DND-41 (cell line): ENCODE results near the gene SV2B.
"Not testable (repeated sequence)": the region's sequence is repeated elsewhere in the genome, so short reads cannot be mapped to it uniquely, and the experiment has no call there.

Source experiments
- ATAC-seq: fragments of 200-7000 bp; cut with Tn5 transposase; 3 replicates; pipeline ENCODE4 v1.9.1; 2021; ENCODE audit warnings: low read depth; ENCODE audit not compliant: insufficient read depth
- DNase-seq: peaks from one replicate; pipeline ENCODE4 v3.0.0-alpha.2; 2020
- H2AFZ ChIP-seq: 2 replicates; pipeline ENCODE4 v1.6.0; 2012; ENCODE audit warnings: low read depth, low read length
- H3K27ac ChIP-seq: 2 replicates; pipeline ENCODE4 v1.5.1; 2012; ENCODE audit warnings: low read length, inconsistent platforms
- H3K27me3 ChIP-seq: fragments of 200-600 bp; sonication (generic); 2 replicates; pipeline ENCODE4 v1.6.0; 2012; ENCODE audit warnings: low read length, mild to moderate bottlenecking, inconsistent platforms; ENCODE audit not compliant: insufficient read depth, poor library complexity
- H3K36me3 ChIP-seq: 2 replicates; pipeline ENCODE4 v1.5.1; 2012; ENCODE audit warnings: low read length, inconsistent platforms; ENCODE audit not compliant: insufficient read depth
- H3K4me1 ChIP-seq: 2 replicates; pipeline ENCODE4 v1.5.1; 2012; ENCODE audit warnings: mild to moderate bottlenecking, low read length; ENCODE audit not compliant: insufficient read depth
- H3K4me2 ChIP-seq: 2 replicates; pipeline ENCODE4 v1.6.0; 2012; ENCODE audit warnings: mild to moderate bottlenecking, moderate library complexity, low read length, inconsistent platforms; ENCODE audit not compliant: insufficient read depth
- H3K4me3 ChIP-seq, 2 experiments: fragments of 200-600 bp in 1 of 2; shearing (Covaris generic) in 1 of 2; 2 replicates each; pipeline ENCODE4 v1.5.1; 2012 to 2016; ENCODE audit warnings: inconsistent platforms in 2 of 2, low read length in 2 of 2, mild to moderate bottlenecking in 2 of 2, low read depth in 1 of 2, moderate library complexity in 1 of 2
- H3K79me2 ChIP-seq: 2 replicates; pipeline ENCODE4 v1.6.0; 2012; ENCODE audit warnings: low read length, inconsistent platforms; ENCODE audit not compliant: insufficient read depth
- H3K9ac ChIP-seq: 2 replicates; pipeline ENCODE4 v1.6.0; 2012; ENCODE audit warnings: low read depth, mild to moderate bottlenecking, inconsistent platforms, low read length, moderate library complexity
- H3K9me3 ChIP-seq: 2 replicates; pipeline ENCODE4 v1.5.1; 2012; ENCODE audit warnings: low read length, moderate library complexity, mild to moderate bottlenecking, inconsistent platforms; ENCODE audit not compliant: insufficient read depth, severe bottlenecking
- H4K20me1 ChIP-seq: 2 replicates; pipeline ENCODE4 v1.6.0; 2012; ENCODE audit warnings: low read length; ENCODE audit not compliant: insufficient read depth
- CTCF ChIP-seq: IDR thresholded peaks from 2 replicates; pipeline ENCODE4 v1.5.1; 2012; ENCODE audit warnings: borderline replicate concordance, low read length, moderate library complexity, mild to moderate bottlenecking; ENCODE audit not compliant: poor library complexity, severe bottlenecking; ENCODE audit errors: extremely low read depth
- EZH2 ChIP-seq: IDR thresholded peaks from 3 replicates; pipeline ENCODE4 v1.6.1; 2012; ENCODE audit warnings: borderline replicate concordance, low read depth, mild to moderate bottlenecking, moderate library complexity, low read length, inconsistent platforms; ENCODE audit not compliant: severe bottlenecking

Gene SV2B

GRCh38 chr15:91338766-91339165 is 238.7 kb downstream of the SV2B start:
- H3K27ac ChIP-seq, result no peak overlapping the region

GRCh38 chr15:91342097-91342496 is 242.0 kb downstream of the SV2B start:
- Histone ChIP-seq H3K36me3 (no peaks in the 10 kb centered on the region), H3K4me2 (no peak overlapping the region), H4K20me1 (no peaks in the 10 kb centered on the region), H3K4me1 (no peaks in the 10 kb centered on the region), H3K4me3 (no peak overlapping the region), H2AFZ (no peak overlapping the region), H3K27ac (no peak overlapping the region), H3K9ac (no peak overlapping the region), H3K79me2 (no peaks in the 10 kb centered on the region), H3K27me3 (no peaks in the 10 kb centered on the region), H3K9me3 (no peaks in the 10 kb centered on the region)
- ATAC-seq (no peak), DNase-seq (no peak)
- TF ChIP-seq EZH2, result no peak
- TF ChIP-seq CTCF, result no peak

More at GRCh38 chr15:91338766-91339165, 238.7 kb downstream of the SV2B start:
- no peaks in the 10 kb centered on the region for H3K4me1 ChIP-seq
- H4K20me1 ChIP-seq, result no peaks in the 10 kb centered on the region
- H3K9ac ChIP-seq, result no peak overlapping the region
- no peaks in the 10 kb centered on the region for H3K36me3 ChIP-seq
- ATAC-seq (peak; percentile 48; the same call in 1 of the 3 replicates), DNase-seq (no peak)
- H2AFZ ChIP-seq, result no peak overlapping the region
- no peaks in the 10 kb centered on the region for H3K27me3 ChIP-seq
- H3K4me3 ChIP-seq, result no peak overlapping the region
- no peak overlapping the region for H3K4me2 ChIP-seq
- TF ChIP-seq CTCF, result no peak
- no peak for TF ChIP-seq EZH2
- no peaks in the 10 kb centered on the region for H3K9me3 ChIP-seq
- H3K79me2 ChIP-seq, result no peaks in the 10 kb centered on the region

GRCh38 chr15:91344912-91345311 is 244.9 kb downstream of the SV2B start:
- not testable (repeated sequence) for H3K4me1 ChIP-seq, H3K4me3 ChIP-seq, H3K27ac ChIP-seq, H3K27me3 ChIP-seq, H2AFZ ChIP-seq, H3K9me3 ChIP-seq, H4K20me1 ChIP-seq, H3K4me2 ChIP-seq, ATAC-seq, H3K36me3 ChIP-seq, H3K79me2 ChIP-seq, DNase-seq, H3K9ac ChIP-seq

- H3K4me3 ChIP-seq, result no peak overlapping the region
- no peaks in the 10 kb centered on the region for H3K9me3 ChIP-seq
- H3K27ac ChIP-seq, result no peak overlapping the region
- no peaks in the 10 kb centered on the region for H4K20me1 ChIP-seq
- H3K36me3 ChIP-seq, result no peaks in the 10 kb centered on the region
- H3K4me2 ChIP-seq, result no peak overlapping the region
- DNase-seq (no peak), ATAC-seq (no peak)
- no peak overlapping the region for H2AFZ ChIP-seq
- H3K27me3 ChIP-seq, result no peaks in the 10 kb centered on the region
- peaks cover 7% of the 10 kb centered on the region for H3K4me1 ChIP-seq
- no peaks in the 10 kb centered on the region for H3K79me2 ChIP-seq
- TF ChIP-seq CTCF (no peak), EZH2 (no peak)
- no peak overlapping the region for H3K9ac ChIP-seq
Measured at GRCh38 chr15:91345736-91346135, 245.7 kb downstream of the SV2B start.
